Stimulated activated CD8-positive, alpha-beta memory T cell treated with anti-CD3 and anti-CD28 coated beads, Interleukin-15, amount 100 ng/mL, for 4 hours (primary cell): ENCODE data around the gene ADCY4.
"Not testable (repeated sequence)": the region's sequence is repeated elsewhere in the genome, so short reads cannot be mapped to it uniquely, and the experiment has no call there.

Experiments used
- DNase-seq, 2 donors: peaks; one replicate each; pipeline ENCODE4 v3.0.0-alpha.2; 2020; ENCODE audit warnings: low read depth in 2 of 2

The ADCY4 gene

DNA sequence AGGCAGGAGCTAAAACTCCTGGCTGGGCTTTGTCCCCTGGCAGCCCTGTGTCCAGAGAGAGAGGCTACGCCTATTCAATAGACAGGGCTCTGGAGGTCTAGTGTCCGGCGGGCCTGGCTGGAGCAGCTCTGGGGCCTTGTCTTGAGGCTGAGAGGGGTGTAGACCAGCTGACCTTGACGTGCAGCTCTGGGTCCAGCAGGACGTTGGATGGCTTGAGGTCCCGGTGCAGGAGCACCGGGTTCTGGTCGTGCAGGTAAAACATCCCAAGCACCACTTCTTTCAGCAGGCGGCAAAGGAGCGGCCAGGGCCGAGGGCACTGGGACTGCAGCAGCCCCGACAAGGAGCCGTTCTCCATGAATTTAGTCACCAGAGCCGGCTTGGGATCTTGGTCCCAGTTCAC lies 4.0 kb upstream of the ADCY4 start:
- DNase-seq: no peak

DNA sequence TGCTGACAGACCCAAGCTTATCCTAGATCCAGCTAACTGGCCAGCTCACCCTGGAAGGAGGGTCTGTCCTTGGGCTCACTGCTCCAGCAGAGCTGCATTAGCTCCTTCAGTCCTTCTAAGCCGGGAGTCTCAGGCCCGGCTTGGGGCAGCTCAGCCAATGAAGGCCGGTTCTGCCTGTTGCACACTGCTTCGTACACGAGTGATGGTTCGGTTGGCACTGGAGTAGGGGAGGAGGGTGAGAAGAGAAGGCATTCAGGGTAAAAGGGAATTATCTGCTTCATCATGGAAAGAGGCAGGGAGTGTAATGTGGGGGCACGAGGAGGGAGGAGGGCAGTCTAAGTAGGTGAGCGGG lies 2.9 kb upstream of the ADCY4 start:
- DNase-seq: no peak

DNA sequence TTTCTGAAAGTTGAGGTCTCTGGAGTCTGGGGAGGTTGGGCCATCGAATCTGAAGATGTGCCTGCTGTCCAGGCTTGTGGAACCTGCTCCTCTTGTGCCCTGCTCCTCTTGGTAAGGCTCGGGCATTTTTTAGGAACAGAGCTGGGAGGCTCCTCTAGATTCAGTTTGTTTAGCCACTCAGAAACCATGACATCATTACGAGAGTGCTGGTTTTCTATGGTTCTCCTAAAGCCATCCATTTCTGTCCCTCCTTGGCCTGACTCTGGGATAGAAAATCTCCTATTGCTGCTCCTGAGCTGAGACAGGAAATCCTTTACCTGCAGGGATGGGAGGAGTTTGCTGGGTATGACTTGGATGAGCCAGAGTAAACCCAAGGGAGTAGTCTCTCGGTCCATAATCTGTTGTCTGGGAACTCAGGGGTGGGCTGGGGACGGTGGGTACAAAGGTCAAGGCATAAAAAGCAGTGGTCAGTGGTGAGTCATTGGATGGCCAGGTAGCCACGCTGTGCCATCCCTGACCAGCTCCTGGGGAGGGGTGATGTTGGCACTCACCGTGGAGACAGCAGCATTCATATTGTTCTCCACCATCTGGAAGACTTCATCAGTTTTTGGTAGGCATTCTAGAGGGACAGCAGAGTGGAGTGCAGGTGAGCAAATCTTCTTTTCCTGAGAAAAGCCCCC lies 2.4 kb upstream of the ADCY4 start:
- DNase-seq: no peak

DNA sequence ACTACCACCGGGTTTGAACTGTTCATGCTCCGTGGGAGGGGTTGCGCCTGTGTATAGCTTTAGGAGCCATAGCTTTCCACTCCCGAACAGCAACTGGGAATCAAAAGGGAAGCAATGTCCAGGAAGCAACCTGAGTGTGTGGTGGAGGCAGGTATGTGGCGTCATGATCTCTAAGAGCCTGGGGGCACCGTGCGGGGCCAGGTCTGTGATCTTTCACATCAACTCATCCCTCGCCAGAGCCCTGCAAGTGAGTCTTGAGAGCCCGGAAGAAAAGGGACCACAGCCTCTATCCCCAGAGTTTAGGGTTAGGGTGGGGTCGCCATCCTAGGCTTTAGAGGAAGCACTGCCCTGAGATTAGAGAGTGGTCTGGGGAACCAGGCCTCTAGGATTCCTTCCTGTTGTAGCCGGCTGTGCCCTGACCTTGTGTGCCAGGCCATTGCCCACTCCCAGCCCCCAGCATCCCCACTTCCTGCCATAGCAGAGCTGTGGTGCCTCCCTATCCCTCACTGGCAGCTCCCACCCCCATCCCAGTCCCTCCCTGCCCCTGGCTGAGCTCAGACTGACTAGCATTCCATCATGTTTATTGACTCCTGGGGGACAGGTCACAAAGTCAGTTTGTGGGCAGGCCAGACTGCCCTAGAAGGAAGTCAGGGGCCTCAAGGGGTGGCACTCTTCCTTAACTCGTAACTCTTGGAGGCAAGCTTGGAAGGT lies 745 bp upstream of the ADCY4 start:
- DNase-seq: no peak

DNA sequence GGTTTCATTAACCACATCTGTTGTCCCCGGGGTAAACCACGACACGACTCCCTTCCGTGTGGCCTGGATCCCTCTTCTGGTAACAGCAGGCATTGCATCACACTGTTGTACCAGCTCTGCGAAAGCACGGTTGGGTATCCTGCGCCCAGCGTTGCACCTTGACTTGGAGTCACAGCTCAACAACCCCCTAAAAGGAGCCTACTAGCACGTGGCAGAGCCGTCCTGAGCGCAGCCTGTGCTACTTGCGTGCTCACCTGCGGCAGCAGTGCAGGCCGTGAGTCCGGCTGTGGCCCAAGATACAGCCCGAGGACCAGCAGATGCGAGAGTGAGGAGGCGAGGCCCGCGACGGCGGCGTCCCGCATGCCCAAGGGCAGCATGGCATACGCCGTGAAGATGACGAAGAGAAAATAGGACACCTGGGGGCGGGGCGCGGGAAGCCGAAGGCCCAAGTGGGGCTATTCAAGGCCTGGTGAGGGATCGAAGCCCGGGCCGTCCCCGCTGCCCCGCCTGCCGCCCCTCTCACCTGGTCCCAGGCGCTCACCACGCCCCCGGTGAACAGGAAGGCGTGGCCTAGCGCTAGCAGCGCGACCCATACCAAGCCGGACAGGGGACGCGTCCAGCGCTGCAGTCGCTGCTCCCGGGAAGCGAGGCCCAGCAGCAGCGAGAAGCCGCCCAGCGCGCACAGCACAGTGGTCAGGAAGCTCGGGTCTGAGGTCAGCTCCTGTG lies 2.4 kb downstream of the ADCY4 start:
- peak; percentile 57 to 77 for DNase-seq

DNA sequence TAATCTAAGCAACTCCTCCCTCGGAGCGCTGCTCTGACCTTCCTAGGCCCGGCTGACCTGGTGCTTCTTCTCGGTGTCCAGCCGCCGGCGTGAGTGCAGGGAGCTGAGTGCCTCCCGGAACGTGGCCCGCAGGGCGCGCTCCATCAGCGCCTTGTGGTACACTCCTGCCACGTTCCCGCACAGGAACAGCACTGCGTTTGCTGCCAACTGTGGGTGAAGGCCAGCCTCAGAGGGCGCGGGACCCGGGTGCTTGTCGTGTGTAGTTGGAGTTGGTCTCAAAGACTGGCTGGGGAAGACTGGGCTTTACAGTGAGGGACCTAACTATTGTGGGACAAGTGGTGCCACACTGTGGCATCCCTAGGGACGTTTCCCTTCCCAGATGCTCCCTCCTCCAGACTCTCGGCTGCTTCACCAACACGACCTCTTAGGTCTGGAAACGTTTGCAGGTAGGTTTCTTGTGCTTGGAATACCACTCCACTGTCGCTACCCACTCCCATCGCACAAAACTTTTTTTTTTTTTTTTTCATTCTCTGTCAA lies 3.1 kb downstream of the ADCY4 start:
- DNase-seq: no peak

DNA sequence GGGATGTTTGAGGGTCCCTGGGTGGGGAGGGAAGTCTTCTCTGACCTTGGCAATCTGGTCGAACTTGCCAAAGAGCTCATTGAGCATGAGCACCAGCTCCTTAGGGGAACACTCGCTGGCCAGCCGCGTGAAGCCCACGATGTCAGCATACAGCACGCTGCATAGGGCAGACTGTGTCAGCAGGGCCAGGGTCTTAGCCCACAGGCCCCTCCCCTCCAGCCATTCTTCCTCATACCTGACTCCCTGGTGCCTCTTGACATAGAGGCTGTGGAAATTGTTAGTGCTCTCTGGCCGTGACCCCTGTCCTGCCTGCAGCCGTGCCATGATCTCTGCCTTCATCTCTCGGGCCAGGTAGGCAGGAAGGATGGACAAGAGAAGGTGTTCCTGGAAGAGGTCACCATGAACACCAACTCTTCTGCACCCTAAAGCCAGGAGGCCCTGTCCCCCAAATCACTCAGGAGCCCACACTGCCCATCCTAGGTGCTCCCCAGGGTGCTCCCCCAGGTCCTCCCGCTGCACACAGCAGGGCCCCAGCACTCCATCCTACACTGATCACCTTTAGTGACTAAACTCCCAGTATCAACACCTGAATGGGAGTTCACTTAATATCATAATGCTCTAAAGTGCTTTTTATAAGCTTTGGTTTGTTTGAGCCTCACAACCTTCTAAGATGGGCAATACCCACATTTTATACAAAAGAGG lies 3.7 kb downstream of the ADCY4 start:
- no peak for DNase-seq

DNA sequence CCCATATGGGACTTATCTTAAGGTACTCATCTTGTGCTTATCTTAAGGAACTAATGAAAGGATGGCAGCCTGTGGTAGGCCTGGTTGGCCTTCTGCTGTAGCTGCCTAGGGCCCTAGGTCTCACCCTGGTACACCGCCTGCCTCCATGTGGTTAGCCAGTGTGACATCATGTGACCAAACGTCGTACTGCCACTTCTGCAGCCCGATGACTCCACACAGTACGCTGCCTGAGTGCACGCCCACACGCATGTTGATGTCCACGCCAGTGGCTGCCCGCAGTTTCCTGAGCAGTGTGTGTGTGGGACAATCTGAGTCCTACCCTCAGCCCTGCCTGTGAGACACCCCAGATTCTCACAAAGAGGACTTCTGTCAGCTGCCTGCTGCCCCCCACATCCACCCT lies 5.1 kb downstream of the ADCY4 start:
- DNase-seq: peak; percentile 56 to 59

DNA sequence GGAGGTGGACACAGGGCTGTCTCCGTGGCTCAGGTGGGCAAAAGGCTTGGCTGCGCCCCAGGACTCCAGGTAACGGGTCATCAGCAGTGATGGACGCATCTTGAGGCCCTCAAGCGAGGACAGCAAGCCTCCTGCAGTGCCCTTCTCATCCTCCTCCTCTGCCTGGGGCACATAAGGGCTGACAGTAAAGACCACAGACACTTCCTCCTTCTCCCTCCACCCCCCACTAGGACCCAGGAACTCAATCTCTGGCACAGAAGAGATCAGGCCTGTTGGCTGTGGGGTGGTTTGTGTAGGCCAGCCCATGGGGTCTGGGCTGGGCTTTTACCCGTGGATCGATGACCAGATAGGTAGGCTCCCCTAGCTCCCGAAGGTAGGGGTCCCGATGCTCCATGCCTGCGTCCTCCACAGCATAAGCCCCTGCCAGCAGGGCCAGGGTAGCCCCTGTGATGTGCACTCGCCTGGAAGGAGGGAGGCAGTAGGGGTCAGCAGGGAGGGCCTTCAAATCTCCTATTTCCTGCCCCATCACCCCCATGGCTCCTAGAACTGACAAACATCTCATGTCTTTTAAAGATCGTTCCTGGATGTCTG lies 5.7 kb downstream of the ADCY4 start:
- DNase-seq: no peak

DNA sequence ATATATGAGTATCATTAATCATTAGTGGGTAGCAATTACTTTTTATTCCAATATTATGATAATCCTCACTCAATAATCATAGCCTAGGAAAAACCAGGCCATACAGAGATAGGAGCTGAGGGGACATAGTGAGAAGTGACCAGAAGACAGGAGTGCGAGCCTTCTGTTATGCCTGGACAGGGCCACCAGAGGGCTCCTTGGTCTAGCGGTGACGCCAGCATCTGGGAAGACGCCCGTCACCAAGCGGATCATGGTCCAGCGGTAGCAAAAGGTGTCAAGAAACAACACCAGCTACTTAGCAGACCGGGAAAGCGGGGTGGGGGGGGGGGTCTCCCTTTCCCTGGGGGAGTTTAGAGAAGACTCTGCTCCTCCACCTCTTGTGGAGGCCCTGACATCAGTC lies 7.0 kb downstream of the ADCY4 start:
- DNase-seq: not testable (repeated sequence)

DNA sequence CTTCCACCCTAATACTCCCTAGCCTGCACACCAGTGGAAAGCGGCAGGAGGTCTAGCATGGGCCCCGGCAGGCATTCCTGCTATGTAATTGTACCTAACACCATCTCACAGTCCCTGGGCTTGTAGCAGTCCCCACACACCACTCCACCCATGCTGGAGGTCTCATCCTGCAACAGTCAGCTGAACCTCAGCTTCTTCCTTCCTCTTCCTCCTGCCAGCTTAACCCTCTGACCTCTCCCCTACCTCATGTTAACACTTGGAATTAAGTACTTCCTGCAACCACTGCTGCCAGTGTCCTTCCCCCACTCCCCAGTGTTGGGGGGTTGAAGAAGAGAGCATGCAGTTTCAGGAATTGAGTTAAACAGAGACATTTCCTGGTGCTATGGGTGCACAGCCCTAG lies 7.6 kb downstream of the ADCY4 start:
- DNase-seq: no peak

DNA sequence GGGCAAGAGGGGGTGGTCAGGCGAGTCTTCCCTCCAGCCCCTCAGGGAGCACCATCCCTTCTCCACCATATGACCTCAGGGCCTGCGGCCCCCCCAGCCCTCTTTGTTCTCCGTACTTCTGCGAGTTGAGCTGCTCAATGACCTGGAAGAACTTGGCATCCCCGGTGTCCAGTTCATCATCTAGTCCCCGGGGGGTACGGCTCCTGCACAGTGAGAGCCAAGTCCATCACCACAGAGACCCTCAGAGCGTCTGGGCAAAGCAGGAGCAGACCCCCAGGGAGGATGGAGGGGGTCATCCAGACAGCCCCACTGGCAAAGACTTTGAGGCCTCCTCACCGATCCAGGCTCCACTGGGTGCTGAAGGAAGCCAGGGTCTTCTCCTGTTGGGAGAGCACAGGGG lies 8.9 kb downstream of the ADCY4 start:
- no peak for DNase-seq

DNA sequence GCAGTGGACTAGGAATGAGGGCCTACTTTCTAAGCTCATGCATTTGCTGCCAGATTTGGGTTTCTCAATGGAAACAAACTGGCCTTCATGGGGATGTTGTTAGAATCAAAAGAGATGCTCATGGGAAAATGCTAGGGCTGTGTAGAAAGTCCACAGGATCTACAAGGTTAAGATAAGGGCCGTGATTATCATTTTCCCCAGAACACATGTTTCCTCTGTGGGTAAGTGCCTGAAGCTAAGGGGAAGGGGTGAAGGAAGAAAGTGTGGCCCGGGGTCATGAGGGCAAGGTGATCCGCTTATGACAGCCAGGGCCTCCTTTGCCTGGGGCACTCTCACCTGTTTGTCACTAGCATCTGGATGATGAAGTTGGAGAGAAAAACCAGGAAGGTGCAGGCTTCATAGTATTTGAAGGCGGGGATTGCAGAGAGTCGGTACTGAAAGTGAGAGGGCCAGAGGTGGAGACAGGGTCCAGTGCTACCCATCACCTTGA lies 9.8 kb downstream of the ADCY4 start:
- no peak for DNase-seq

DNA sequence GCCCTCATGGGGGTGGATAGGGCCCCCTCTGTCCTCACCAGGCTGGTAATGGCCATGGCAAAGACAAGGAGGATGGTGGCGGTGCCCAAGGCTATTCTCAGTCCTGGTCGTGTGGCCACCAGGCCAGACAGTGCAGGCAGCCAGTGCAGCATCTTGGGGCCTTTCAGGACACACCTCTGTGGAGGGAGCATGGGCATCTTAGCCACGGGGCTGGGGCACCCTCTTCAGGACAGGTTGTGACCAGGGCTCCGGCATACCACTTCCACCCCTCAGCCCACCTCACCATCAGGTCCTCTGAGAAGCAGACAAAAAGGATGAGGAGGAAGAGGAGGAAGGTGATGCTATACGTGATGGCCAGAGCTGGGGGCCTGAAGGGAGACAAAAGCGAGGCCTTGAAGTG lies 10.8 kb downstream of the ADCY4 start:
- no peak for DNase-seq

DNA sequence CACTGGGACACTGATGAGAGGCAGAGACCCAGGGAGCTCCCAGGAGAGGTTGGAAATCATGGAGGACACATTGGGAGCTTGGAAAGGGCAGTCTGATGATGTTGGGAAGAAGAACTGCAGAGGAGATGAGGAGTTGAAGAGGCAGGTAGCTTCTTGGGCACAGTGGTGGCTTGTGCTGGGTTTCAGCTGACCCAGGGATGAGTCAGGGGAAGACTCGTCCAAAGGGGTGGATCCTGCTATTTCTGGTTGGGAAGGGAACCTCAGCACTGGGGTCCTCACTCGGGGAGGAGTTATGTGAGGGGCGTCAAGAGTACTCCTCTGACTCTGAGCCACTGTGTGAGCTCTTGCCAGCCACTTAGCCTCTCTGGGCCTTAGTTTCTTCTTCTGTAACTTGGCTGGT lies 11.5 kb downstream of the ADCY4 start:
- no peak for DNase-seq

DNA sequence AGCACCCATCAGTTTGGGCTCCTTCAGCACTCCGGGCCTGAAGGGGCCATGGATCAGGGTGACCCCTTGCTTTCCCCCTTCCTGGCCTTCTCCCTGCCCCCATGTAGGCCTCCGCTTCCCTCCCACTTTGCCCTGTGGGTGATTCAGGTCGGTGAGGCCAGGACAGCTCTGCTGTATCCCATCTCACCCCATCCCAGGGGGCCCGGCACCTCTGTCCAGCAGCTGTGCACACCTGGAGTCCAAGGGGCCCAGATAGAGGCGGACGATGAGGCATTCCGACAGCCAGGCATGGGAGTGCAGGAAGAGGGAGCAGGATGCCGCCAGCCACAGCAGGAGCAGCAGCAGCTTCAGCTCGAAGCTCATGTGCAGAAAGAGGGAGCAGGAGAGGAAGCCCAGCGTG lies 12.2 kb downstream of the ADCY4 start:
- no peak for DNase-seq

DNA sequence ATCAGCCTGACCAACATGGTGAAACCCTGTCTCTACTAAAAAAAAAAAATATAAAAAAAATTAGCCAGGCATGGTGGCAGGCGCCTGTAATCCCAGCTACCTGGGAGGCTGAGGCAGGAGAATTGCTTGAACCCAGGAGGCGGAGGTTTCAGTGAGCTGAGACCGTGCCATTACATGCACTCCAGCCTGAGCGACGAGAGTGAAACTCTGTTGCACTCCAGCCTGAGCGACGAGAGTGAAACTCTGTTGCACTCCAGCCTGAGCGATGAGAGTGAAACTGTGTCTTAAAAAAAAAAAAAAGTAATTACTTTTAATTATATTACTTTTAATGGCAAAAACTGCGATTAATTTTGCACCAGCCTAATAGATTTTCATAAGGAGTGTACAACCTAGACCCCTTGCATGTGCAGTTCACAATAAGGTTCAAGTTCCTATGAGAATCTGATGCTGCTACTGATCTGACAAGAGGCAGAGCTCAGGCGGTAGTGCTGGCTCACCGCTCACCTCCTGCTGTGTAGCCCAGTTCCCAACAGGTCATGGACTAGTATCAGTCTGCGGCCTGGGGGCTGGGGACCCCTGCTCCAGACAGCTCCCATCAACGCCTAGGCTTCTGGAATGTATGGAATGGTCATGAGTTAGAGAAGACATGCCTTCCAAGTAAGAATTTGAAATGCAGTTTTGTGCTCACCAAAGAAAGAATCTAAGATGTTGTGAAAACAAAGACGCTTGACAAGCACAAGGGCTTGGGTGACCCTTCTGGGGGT lies 13.5 kb downstream of the ADCY4 start:
- no peak for DNase-seq

DNA sequence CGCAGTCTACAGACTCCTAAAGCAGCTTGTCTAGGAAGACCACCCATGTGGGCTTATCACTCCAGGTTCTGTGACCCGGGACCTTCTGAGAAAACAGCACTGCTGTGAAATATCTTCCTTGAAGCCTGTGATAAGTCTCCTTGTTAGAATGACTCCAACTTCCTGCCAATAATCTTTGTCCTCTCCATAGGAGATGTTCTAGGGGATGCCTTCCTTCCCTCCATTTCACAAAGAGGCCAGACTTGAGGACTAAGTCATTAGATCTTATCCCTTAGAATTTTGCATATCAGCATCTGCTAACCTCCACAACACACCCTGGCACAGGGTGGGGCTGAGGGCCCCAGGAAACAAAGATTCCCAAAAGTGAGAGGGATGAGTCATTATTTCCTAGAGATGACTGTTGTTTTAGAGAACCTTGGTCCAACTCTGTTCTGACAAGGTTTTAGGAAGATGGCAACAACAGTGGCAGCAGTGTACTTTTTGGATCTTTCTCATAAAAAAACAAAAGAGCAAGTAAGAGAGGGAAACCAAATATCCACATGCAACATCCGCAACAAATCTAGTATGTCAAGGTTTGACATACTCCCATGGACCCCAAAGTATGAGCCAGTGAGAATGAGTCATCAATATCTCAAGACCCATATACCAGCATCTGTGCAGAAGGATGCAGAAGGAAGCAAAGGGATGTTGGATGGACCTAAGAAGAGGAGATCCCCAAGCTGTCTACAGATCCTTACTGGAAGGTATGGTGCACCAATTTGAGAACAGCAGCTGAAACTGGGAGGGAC lies 17.5 kb downstream of the ADCY4 start:
- DNase-seq: no peak

DNA sequence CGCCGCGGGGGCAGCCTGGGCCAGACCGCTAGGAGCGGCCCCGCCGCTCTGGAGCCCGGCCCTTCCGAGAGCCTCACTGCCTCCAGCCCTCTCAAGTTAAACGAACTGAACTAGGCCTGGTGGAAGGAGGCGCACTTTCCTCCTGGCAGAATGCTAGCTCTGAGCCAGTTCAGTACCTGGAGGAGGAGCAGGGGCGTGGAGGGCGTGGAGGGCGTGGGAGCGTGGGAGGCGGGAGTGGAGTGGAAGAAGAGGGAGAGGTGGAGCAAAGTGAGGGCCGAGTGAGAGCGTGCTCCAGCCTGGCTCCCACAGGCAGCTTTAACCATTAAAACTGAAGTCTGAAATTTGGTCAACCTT lies 18.3 kb downstream of the ADCY4 start:
- DNase-seq: no peak
